Chondrocyte (in vitro differentiated cells): ENCODE measurements around the gene FAM184A. TPM values are rescaled to one million over a fixed set of nuclear protein-coding genes. Genes with fewer than 3 reads are reported as not detected.

Experiments used
- DNase-seq: peaks from one replicate; pipeline ENCODE4 v3.0.0; 2021; ENCODE audit warnings: mixed read lengths, low spot score
- H3K27ac Mint-ChIP-seq: one replicate; pipeline ENCODE4 v1.8.0; 2021; ENCODE audit warnings: mild to moderate bottlenecking, moderate library complexity, mixed read lengths; ENCODE audit not compliant: unreplicated experiment
- H3K27me3 Mint-ChIP-seq: 2 replicates; pipeline ENCODE4 v1.8.0; 2021; ENCODE audit warnings: low read depth, mixed read lengths
- H3K36me3 Mint-ChIP-seq: 2 replicates; pipeline ENCODE4 v1.8.0; 2021; ENCODE audit warnings: low read depth, mixed read lengths
- H3K4me1 Mint-ChIP-seq: 2 replicates; pipeline ENCODE4 v1.8.0; 2021; ENCODE audit warnings: low read depth, mild to moderate bottlenecking, mixed read lengths
- H3K4me3 Mint-ChIP-seq: one replicate; pipeline ENCODE4 v1.8.0; 2021; ENCODE audit warnings: mild to moderate bottlenecking, moderate library complexity, mixed read lengths; ENCODE audit not compliant: unreplicated experiment
- H3K9me3 Mint-ChIP-seq: 2 replicates; pipeline ENCODE4 v1.8.0; 2021; ENCODE audit warnings: low read depth, mixed read lengths
- total RNA-seq: library from RNA; stranded (reverse); gene quantifications from 3 replicates; pipeline ENCODE4 v1.2.1, GENCODE V29; 2021
- TF ChIP-seq, protein P1 (sequence below): fragments of 200-600 bp; sonication (generic); IDR thresholded peaks from 2 replicates; pipeline ENCODE4 v1.5.0; 2021; ENCODE audit warnings: antibody characterized with exemption, mild to moderate bottlenecking, moderate library complexity

The FAM184A gene
- total RNA-seq, 1 donor from 2014 or later: 0.52 TPM

DNA sequence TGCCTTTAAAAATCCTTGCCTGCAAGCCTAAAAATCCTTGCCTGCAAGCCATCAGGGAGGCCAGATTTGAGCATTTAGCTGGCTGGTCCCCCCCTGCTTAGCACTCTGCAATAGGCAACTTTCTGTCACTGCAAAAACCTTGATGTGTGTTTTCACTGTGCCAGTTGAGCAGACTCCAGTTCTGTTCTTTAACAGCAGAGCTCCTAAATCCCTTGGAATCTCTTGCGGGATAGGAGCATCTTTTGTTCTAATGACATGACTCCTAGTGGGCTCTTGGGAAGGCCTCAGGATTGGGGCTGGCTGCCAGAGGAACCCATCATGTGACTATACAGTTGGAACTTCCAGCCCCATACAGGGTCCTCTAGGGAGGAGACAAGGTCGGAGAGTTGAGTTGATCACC lies 50.4 kb downstream of the FAM184A start:
- Mint-ChIP-seq H3K9me3 (no peaks in the 10 kb centered on the region), H3K27me3 (no peaks in the 10 kb centered on the region), H3K4me3 (no peak overlapping the region), H3K27ac (no peak overlapping the region), H3K4me1 (no peaks in the 10 kb centered on the region), H3K36me3 (no peaks in the 10 kb centered on the region)
- no peak for DNase-seq
- TF ChIP-seq, protein P1, sequence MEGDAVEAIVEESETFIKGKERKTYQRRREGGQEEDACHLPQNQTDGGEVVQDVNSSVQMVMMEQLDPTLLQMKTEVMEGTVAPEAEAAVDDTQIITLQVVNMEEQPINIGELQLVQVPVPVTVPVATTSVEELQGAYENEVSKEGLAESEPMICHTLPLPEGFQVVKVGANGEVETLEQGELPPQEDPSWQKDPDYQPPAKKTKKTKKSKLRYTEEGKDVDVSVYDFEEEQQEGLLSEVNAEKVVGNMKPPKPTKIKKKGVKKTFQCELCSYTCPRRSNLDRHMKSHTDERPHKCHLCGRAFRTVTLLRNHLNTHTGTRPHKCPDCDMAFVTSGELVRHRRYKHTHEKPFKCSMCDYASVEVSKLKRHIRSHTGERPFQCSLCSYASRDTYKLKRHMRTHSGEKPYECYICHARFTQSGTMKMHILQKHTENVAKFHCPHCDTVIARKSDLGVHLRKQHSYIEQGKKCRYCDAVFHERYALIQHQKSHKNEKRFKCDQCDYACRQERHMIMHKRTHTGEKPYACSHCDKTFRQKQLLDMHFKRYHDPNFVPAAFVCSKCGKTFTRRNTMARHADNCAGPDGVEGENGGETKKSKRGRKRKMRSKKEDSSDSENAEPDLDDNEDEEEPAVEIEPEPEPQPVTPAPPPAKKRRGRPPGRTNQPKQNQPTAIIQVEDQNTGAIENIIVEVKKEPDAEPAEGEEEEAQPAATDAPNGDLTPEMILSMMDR: no peak

DNA sequence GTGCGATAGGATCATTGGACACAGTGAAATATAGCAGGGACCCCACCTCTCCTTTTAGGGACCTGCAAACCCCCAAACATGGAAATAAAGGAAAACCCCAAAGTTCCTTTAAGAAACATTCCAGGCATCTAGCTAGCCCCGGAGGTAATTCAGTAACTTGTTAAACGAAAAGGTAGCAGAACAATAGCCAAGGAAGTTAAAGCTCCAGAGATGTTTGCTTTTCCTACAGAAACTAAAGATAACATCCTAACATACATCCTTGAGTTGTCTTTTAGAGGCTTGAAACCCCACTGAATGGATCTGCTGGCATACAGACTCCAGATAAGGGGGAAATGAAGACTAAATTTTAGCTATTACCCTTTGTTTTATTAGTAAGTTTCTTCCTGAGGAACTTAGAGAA lies 51.0 kb downstream of the FAM184A start:
- no peaks in the 10 kb centered on the region for H3K4me1 Mint-ChIP-seq
- DNase-seq: no peak
- no peak overlapping the region for H3K4me3 Mint-ChIP-seq
- TF ChIP-seq, protein P1: no peak
- H3K9me3 Mint-ChIP-seq: no peaks in the 10 kb centered on the region
- H3K36me3 Mint-ChIP-seq: no peaks in the 10 kb centered on the region
- H3K27me3 Mint-ChIP-seq: no peaks in the 10 kb centered on the region
- no peak overlapping the region for H3K27ac Mint-ChIP-seq

DNA sequence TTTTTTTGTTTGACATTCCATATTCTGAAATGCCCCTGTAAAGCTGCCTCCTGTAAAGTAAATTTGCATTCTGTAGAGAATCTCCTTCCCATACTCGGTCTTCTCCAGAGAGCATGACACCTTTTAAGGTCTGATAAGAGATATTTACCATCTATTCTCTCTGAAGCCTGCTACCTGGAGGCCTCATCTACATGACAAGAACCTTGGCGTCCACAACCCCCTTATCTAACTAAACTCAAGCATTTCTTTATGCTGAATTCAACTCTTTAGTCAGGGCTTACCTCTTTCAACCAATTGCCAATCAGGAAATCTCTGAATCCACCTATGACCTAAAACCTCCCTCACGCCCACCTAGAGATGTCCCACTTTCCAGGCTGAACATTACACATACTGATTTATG lies 51.6 kb downstream of the FAM184A start:
- no peaks in the 10 kb centered on the region for H3K9me3 Mint-ChIP-seq
- H3K36me3 Mint-ChIP-seq: no peaks in the 10 kb centered on the region
- TF ChIP-seq, protein P1: no peak
- H3K27ac Mint-ChIP-seq: no peak overlapping the region
- H3K27me3 Mint-ChIP-seq: no peaks in the 10 kb centered on the region
- H3K4me3 Mint-ChIP-seq: no peak overlapping the region
- no peaks in the 10 kb centered on the region for H3K4me1 Mint-ChIP-seq
- no peak for DNase-seq

DNA sequence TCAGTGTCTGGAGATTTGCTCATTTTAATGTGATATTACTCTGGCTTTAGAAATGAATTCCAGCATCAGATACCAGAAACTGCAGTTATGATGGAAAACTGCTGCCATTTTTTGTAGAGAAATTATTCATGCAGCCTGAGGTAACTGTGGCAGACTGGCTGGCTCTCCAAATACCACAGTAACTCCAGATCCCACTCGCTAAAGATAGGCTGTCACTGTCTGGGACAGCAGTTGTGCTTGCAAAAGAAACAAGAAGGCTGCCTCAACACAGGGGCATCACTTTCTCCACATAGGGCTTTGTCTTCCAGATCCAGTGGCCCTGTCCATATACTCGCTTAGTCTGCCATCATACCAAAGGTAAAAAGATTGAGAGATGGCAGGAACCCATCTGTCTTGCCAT lies 52.7 kb downstream of the FAM184A start:
- H3K9me3 Mint-ChIP-seq: no peaks in the 10 kb centered on the region
- H3K4me1 Mint-ChIP-seq: no peaks in the 10 kb centered on the region
- TF ChIP-seq, protein P1: no peak
- no peak overlapping the region for H3K27ac Mint-ChIP-seq
- H3K36me3 Mint-ChIP-seq: no peaks in the 10 kb centered on the region
- DNase-seq: no peak
- H3K27me3 Mint-ChIP-seq: no peaks in the 10 kb centered on the region
- H3K4me3 Mint-ChIP-seq: no peak overlapping the region

DNA sequence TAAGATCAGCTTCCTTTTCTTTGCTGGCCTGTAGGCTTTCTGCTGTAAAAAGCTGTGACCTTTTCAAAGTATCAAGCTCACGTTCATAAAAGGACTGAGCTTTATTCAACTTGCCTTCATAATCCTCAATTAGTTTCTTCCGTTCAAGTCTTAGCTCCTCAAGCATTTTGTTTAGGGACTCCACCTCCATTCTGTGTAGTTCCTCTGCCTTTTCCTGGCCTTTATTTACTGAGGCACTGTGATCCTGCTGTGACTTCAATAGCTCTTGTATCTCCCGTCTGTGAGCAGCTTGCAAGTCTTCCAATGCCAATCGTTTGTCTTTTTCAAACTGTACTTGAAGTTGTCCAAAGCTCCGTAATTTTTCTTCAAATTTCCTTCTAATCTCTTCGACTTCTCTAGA lies 54.4 kb downstream of the FAM184A start:
- no peaks in the 10 kb centered on the region for H3K9me3 Mint-ChIP-seq
- H3K27ac Mint-ChIP-seq: no peak overlapping the region
- H3K27me3 Mint-ChIP-seq: no peaks in the 10 kb centered on the region
- DNase-seq: no peak
- no peaks in the 10 kb centered on the region for H3K36me3 Mint-ChIP-seq
- no peak overlapping the region for H3K4me3 Mint-ChIP-seq
- TF ChIP-seq, protein P1: no peak
- no peaks in the 10 kb centered on the region for H3K4me1 Mint-ChIP-seq
